Left ventricle myocardium inferior (tissue), 1 donor: ENCODE data around the gene HOXA3. TPM values are rescaled to one million over a fixed set of nuclear protein-coding genes. Genes with fewer than 3 reads are reported as not detected.

ENCODE experiments used
- DNase-seq: peaks from one replicate; pipeline ENCODE4 v3.0.0-alpha.2; 2020
- H3K27ac ChIP-seq: fragments of 200-600 bp; replicated peaks from 2 replicates; pipeline ENCODE4 v1.8.0; 2021
- H3K27me3 ChIP-seq: fragments of 200-600 bp; 2 replicates; pipeline ENCODE4 v1.8.0; 2021; ENCODE audit warnings: low read depth
- H3K36me3 ChIP-seq: fragments of 200-600 bp; 2 replicates; pipeline ENCODE4 v1.8.0; 2021
- H3K4me1 ChIP-seq: fragments of 200-600 bp; 2 replicates; pipeline ENCODE4 v1.8.0; 2021
- H3K4me3 ChIP-seq: fragments of 200-600 bp; 2 replicates; pipeline ENCODE4 v1.8.0; 2021; ENCODE audit warnings: mild to moderate bottlenecking, moderate library complexity
- H3K9me3 ChIP-seq: fragments of 200-600 bp; replicated peaks from 2 replicates; pipeline ENCODE4 v1.8.0; 2021
- intact Hi-C: fragments of 100-400 bp; cut with micrococcal nuclease; formaldehyde crosslinking; loops from one replicate; pipeline ENCODE4 v1.11.0; 2022
- microRNA-seq: library from miRNA; unstranded; fragments of <30 nt; microRNA quantifications from one replicate; pipeline ENCODE4 v1.2.0, GENCODE V29; 2020
- total RNA-seq: library from RNA; stranded (reverse); fragmentation: NEBNext Ultra II Directional; extraction: Animal tissue kit (Norgen Biotek cat#: 25700); gene quantifications from one replicate; pipeline ENCODE4 v1.2.1, GENCODE V29; 2021
- TF ChIP-seq, protein P1 (sequence below): fragments of 200-600 bp; IDR thresholded peaks from 2 replicates; pipeline ENCODE4 v1.8.0; 2021; ENCODE audit warnings: antibody characterized with exemption, mild to moderate bottlenecking, borderline replicate concordance
- donor health status: DM: no; HTN: yes; CAD: no; lungs with severe emphysema.

HOXA3 gene
- total RNA-seq, 1 donor from 2014 or later, result not detected

DNA sequence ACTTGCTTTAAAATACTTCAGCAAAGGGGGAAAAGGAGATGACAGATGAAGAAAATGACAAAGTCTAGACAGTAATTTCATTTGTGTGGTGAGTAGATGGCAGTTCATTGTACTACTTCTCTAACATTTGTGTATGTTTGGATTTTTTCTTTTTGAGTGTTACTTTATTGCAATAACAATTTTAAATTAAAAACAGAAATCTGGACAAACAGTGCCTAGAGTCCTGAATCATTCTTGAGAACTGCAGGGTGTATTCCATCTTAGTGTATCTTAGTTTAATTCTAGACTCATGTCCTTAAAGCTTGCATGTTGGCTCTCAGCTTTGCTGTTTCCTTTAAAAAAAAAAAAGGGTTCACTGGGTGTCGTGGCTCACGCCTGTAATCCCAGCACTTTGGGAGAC lies 87.7 kb downstream of the HOXA3 start:
- H3K4me1 ChIP-seq, result no peaks in the 10 kb centered on the region

DNA sequence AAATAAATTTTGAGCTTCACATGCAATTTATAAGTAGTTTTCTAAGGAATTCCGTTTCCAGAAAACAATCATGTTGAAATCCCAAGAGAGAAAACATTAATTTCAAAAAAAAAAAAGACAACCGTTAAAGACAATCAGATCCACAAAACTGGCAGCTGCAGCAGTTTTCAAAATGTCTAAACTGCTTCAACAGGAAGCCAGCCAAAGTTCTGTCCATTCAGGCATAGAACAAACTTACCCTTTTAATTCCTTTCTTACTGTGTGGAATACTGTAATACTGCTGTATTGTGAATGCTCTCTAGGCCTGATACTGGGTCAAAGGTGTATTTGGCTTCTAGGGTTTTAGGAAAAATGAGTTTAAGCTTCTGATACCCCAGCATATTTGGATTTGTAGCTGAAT lies 88.2 kb downstream of the HOXA3 start:
- intact Hi-C loops, result no loop called here
- DNase-seq, result no peak
- H3K4me3 ChIP-seq, result no peak overlapping the region

More for the DNA sequence above, 87.7 kb downstream of the HOXA3 start:
- Histone ChIP-seq H3K4me3 (no peak overlapping the region), H3K36me3 (no peaks in the 10 kb centered on the region), H3K27ac (no peak overlapping the region), H3K9me3 (no peaks in the 10 kb centered on the region), H3K27me3 (peaks cover 66% of the 10 kb centered on the region)
- TF ChIP-seq, protein P1, sequence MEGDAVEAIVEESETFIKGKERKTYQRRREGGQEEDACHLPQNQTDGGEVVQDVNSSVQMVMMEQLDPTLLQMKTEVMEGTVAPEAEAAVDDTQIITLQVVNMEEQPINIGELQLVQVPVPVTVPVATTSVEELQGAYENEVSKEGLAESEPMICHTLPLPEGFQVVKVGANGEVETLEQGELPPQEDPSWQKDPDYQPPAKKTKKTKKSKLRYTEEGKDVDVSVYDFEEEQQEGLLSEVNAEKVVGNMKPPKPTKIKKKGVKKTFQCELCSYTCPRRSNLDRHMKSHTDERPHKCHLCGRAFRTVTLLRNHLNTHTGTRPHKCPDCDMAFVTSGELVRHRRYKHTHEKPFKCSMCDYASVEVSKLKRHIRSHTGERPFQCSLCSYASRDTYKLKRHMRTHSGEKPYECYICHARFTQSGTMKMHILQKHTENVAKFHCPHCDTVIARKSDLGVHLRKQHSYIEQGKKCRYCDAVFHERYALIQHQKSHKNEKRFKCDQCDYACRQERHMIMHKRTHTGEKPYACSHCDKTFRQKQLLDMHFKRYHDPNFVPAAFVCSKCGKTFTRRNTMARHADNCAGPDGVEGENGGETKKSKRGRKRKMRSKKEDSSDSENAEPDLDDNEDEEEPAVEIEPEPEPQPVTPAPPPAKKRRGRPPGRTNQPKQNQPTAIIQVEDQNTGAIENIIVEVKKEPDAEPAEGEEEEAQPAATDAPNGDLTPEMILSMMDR, result no peak
- intact Hi-C loops, result no loop called here
- no peak for DNase-seq

DNA sequence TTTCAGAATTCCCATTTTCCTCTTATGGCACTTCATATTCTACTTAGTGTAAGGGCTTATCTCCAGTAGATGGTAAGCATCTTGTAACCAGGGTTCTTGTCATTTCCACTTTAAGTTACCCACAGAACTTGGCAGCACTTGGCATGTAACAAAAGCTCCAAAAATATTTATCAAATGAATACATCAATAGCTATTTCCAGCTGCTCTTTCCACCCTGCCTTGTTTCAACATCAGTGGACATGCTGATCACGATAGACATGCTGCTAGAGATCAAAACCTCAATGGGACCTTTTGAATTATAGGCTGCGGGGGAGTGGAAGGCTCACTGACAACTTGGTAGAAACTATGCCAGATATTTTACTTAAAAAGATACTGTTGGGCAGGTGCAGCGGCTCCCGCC lies 89.4 kb downstream of the HOXA3 start:
- no peaks in the 10 kb centered on the region for H3K9me3 ChIP-seq
- no peak overlapping the region for H3K4me3 ChIP-seq
- peaks cover 62% of the 10 kb centered on the region for H3K27me3 ChIP-seq
- no peak overlapping the region for H3K27ac ChIP-seq
- no peaks in the 10 kb centered on the region for H3K4me1 ChIP-seq
- H3K36me3 ChIP-seq, result no peaks in the 10 kb centered on the region
- TF ChIP-seq, protein P1, result no peak
- intact Hi-C loops, result no loop called here
- DNase-seq, result no peak

More for the DNA sequence above, 88.2 kb downstream of the HOXA3 start:
- H3K27ac ChIP-seq, result no peak overlapping the region
- H3K9me3 ChIP-seq, result no peaks in the 10 kb centered on the region
- H3K27me3 ChIP-seq, result peaks cover 65% of the 10 kb centered on the region
- no peaks in the 10 kb centered on the region for H3K4me1 ChIP-seq
- TF ChIP-seq, protein P1, result no peak
- H3K36me3 ChIP-seq, result no peaks in the 10 kb centered on the region

Small RNAs within 50 kb of the gene (microRNA-seq; reads per million reads assigned to microRNA genes)
- gene MIR196B, result 6.6 reads per million, percentile 19 among the genes with 10 or more reads in this experiment

Other genes starting within 250 kb of the HOXA3 start
- not detected for gene HOXA1, start 56.6 kb downstream of the HOXA3 start, total RNA-seq
- not detected for gene HOXA2, start 49.9 kb downstream of the HOXA3 start, total RNA-seq
- gene HOXA4, start 21.8 kb downstream of the HOXA3 start, total RNA-seq, result not detected
- not detected for gene HOXA5, start 8.9 kb downstream of the HOXA3 start, total RNA-seq
- not detected for gene HOXA6, start 4.8 kb downstream of the HOXA3 start, total RNA-seq
- 0.36 TPM for gene HOXA7, start 4.1 kb upstream of the HOXA3 start, total RNA-seq
- not detected for gene HOXA9, start 13.0 kb upstream of the HOXA3 start, total RNA-seq
- not detected for gene HOXA10, start 21.7 kb upstream of the HOXA3 start, total RNA-seq
- not detected for gene HOXA11, start 32.6 kb upstream of the HOXA3 start, total RNA-seq
- gene HOXA13, start 47.5 kb upstream of the HOXA3 start, total RNA-seq, result not detected
- not detected for gene EVX1, start 90.2 kb upstream of the HOXA3 start, total RNA-seq